GM19035 (cell line): ENCODE measurements around the gene GBP3.
"Not testable (repeated sequence)": the region's sequence is repeated elsewhere in the genome, so short reads cannot be mapped to it uniquely, and the experiment has no call there.

Source experiments
- ATAC-seq: cut with Tn5 transposase; IDR thresholded peaks from one replicate; pipeline ENCODE4 v1.9.1; 2021; ENCODE audit not compliant: unreplicated experiment

GBP3 gene

GRCh38 chr1:88979749-88980116 lies 42.9 kb downstream of the GBP3 start:
- no peak for ATAC-seq

- ATAC-seq, result no peak
These were observed 43.5 kb downstream of the GBP3 start for GRCh38 chr1:88979054-88979748.

GRCh38 chr1:88976235-88976634 lies 46.4 kb downstream of the GBP3 start:
- ATAC-seq, result no peak

GRCh38 chr1:88974616-88975172 lies 48.0 kb downstream of the GBP3 start:
- not testable (repeated sequence) for ATAC-seq

- ATAC-seq, result no peak
These were observed 49.0 kb downstream of the GBP3 start for GRCh38 chr1:88973520-88974137.

GRCh38 chr1:88961647-88962275 lies 60.9 kb downstream of the GBP3 start:
- ATAC-seq, result no peak

- ATAC-seq, result no peak
These were observed 61.6 kb downstream of the GBP3 start for GRCh38 chr1:88961081-88961480.
